Jurkat, Clone E6-1 (cell line): Measurements from ENCODE around the gene WLS.

Experiments
- DNase-seq: peaks from one replicate; pipeline ENCODE4 v3.0.0-alpha.2; 2011; ENCODE audit warnings: low read depth, low spot score
- H3K4me3 ChIP-seq: 2 replicates; pipeline ENCODE4 v1.5.1; 2011; ENCODE audit warnings: mild to moderate bottlenecking, low read length, control low read depth, moderate library complexity

Gene WLS

GRCh38 chr1:68230484-68230802 is 1.9 kb downstream of the WLS start:
- DNase-seq, result no peak
- H3K4me3 ChIP-seq, result no peak overlapping the region

- DNase-seq, result no peak
- no peak overlapping the region for H3K4me3 ChIP-seq
Measured at GRCh38 chr1:68229650-68230483, 2.5 kb downstream of the WLS start.

- no peak overlapping the region for H3K4me3 ChIP-seq
Measured at GRCh38 chr1:68228851-68229250, 3.5 kb downstream of the WLS start.

GRCh38 chr1:68227598-68227997 is 4.7 kb downstream of the WLS start:
- DNase-seq, result no peak
- no peak overlapping the region for H3K4me3 ChIP-seq

More at GRCh38 chr1:68228851-68229250, 3.5 kb downstream of the WLS start:
- DNase-seq, result no peak

- no peak overlapping the region for H3K4me3 ChIP-seq
- DNase-seq, result no peak
Measured at GRCh38 chr1:68225781-68226180, 6.5 kb downstream of the WLS start.

- H3K4me3 ChIP-seq, result no peak overlapping the region
- no peak for DNase-seq
Measured at GRCh38 chr1:68223687-68224086, 8.6 kb downstream of the WLS start.

- DNase-seq, result no peak
- H3K4me3 ChIP-seq, result no peak overlapping the region
Measured at GRCh38 chr1:68221980-68222373, 10.3 kb downstream of the WLS start.

- no peak overlapping the region for H3K4me3 ChIP-seq
- DNase-seq, result no peak
Measured at GRCh38 chr1:68221001-68221979, 11.0 kb downstream of the WLS start.

GRCh38 chr1:68220420-68220819 is 11.9 kb downstream of the WLS start:
- DNase-seq, result no peak
- H3K4me3 ChIP-seq, result no peak overlapping the region

GRCh38 chr1:68218490-68218889 is 13.8 kb downstream of the WLS start:
- DNase-seq, result no peak
- H3K4me3 ChIP-seq, result no peak overlapping the region

GRCh38 chr1:68217618-68218017 is 14.7 kb downstream of the WLS start:
- DNase-seq, result no peak
- no peak overlapping the region for H3K4me3 ChIP-seq

- no peak overlapping the region for H3K4me3 ChIP-seq
- DNase-seq, result no peak
Measured at GRCh38 chr1:68217060-68217554, 15.2 kb downstream of the WLS start.

- H3K4me3 ChIP-seq, result no peak overlapping the region
- no peak for DNase-seq
Measured at GRCh38 chr1:68216089-68216772, 16.1 kb downstream of the WLS start.

GRCh38 chr1:68213843-68214242 is 18.5 kb downstream of the WLS start:
- no peak overlapping the region for H3K4me3 ChIP-seq
- no peak for DNase-seq

GRCh38 chr1:68211761-68212380 is 20.5 kb downstream of the WLS start:
- H3K4me3 ChIP-seq, result no peak overlapping the region
- DNase-seq, result no peak

GRCh38 chr1:68210829-68211228 is 21.5 kb downstream of the WLS start:
- no peak for DNase-seq
- no peak overlapping the region for H3K4me3 ChIP-seq

GRCh38 chr1:68210027-68210426 is 22.3 kb downstream of the WLS start:
- no peak for DNase-seq
- no peak overlapping the region for H3K4me3 ChIP-seq

GRCh38 chr1:68206848-68207689 is 25.3 kb downstream of the WLS start:
- no peak overlapping the region for H3K4me3 ChIP-seq
- DNase-seq, result no peak
